Epidermal melanocyte (primary cell): ENCODE results near the gene DGCR2.
"Not testable (repeated sequence)": the region's sequence is repeated elsewhere in the genome, so short reads cannot be mapped to it uniquely, and the experiment has no call there.

Experiments
- DNase-seq: peaks from one replicate; pipeline ENCODE4 v3.0.0; 2011; ENCODE audit warnings: low spot score; ENCODE audit not compliant: insufficient read length

DGCR2 gene

DNA sequence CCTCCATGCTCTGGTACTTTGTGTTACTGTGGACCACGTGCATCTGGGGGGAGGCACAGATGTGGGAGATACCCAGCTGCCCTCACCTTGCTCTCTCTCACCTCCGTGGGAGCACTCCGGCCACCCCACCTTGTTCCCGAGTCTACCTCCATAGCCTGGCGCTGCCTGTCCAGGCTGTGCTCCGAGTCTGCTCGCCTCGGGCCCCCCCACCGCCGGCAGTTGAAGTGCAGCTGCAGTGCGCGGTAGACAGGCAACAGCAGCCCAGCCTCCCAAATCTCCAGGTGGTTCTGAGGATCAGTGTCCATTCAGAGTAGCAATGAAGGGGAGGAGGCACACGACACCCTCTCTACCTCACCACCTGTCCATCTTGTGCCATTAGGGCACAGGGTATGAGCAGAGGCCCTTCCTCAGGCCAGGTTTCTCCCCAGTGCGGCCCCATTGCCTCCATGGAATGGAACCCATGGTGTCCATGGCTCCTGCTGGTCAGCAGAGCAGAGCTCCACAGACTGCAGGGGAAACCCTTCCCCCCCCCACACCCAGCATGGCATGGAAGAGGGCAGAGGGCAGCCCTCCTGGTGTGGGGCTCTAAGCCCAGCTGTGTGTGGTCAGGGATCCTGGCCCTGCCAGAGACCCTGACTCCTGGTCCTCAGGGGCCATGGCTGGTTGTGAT is 89.2 kb downstream of the DGCR2 start:
- DNase-seq: not testable (repeated sequence)

DNA sequence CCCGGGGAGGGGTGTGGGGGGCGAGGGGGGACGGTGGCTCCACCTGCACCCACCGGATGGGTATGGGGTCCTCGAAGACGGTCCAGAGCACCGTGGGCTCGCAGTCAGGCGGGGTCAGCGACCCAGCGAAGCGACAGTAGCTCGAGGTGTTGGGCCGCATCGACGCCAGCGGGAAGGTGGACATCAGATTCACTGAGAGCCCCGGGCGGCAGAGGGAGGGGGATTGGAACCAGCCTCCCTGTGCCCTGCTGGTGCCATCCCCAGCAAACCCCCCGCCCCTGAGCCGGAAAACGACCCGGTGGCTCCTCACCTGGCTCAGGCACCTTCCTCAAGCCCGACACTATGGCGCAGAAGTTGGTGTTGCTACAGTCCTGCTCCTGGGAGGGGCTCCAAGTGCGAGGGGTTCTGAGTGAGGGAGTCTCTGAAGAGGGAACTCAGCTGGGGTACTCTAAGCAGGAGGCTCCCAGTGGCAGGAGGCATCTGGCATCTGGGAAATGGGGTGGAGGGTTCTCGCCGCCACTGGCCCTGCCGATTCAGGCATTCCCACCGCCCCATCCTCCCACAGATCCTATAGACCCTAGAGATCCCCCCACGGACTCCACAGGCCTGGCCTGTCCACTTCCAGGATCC is 89.9 kb downstream of the DGCR2 start:
- not testable (repeated sequence) for DNase-seq

DNA sequence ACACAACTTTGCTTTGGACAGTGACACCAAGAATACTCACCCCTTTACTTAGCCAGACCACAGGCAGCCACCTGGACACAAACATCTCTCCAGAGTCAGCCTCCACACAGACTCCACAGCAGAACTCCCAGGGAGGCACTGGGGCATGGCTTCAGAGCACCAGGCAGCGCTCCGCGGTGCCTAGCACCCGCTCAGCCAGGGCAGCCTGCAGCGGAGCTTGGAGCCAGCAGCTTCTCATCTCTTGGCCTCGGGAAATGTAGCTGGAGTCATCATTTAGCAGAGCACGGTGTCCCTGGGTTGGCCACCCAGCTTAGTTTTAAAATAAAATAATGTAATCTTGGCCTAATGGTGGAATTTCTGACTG is 91.3 kb downstream of the DGCR2 start:
- DNase-seq: not testable (repeated sequence)

DNA sequence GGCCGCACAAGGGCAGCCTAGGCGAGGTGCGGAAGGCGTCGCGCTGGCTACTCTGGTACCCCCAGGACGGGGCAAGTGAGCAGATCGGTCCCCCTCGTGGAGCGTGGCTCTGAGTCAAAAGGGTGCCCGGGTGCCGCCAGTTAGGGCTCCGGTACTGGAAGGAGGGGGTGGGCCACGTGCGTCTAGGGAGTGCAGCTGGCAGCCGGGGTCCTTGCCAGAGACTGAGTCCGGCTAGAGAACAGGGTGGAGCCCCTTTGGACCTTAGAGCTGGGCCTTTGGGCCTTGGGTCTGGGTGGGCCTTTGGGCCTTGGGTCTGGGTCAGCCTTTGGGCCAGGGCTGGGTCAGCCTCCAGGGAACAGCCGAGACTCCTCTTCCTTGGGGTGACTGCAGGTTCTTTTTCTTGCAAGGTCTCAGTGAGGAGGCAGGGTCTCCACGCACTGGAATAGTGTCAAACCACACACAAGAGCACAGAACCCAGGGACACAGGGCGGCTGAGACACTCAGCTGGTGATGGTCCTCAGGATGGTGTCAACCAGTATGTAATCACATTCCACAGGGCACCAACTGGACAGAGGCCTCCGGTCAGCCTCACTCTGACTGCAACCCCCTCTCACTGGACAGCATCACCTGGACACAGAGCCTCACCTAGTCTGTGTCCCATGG is 91.9 kb downstream of the DGCR2 start:
- not testable (repeated sequence) for DNase-seq

DNA sequence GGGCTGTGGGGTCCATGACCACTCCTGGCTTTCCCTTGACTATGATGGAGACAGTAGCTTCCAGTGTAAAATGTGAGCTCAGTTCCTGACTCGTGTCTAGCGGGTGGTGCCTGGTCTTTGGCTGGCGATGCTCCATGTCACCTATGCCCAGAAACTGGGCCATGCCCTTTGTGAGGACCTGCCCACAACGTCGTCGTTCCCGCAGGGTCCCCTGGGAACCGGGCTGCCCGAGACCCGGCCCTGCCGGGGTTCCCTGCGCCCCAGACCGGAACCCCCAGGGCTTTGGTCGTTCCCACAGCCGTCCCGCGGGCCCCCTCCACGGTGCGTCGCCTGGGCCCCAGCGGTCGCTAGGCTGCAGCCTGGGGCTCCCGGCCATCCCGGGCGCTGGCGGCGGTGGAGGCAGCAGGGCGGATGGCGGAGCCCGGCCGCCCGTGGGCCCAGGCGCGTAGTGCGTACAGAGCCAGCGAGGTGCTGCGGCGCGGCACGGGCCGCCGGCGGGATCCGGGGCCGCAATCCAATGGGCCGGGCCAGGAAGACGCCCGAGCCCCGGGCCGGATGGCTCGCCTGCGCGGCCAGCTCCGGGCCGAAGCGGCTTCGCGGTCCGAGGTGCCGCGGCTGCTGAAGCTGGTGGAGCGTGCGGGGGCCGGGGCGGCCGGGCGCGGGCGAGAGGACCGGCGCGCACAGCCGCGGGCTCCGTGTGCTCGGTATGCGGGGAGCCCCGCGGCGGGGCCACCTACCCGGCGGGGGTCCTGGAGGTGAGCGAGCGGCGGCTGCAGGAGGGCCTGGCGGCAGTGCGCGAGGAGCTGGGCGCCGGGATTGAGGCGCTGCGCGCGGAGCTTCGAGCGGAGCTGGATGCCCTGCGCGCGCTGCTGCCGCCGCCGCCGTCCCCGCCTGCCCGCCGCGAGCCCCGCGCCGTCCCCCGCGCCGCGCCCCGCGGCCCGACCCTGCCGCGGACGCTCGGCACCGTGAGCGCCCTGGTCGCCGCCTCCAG is 92.8 kb downstream of the DGCR2 start:
- not testable (repeated sequence) for DNase-seq

DNA sequence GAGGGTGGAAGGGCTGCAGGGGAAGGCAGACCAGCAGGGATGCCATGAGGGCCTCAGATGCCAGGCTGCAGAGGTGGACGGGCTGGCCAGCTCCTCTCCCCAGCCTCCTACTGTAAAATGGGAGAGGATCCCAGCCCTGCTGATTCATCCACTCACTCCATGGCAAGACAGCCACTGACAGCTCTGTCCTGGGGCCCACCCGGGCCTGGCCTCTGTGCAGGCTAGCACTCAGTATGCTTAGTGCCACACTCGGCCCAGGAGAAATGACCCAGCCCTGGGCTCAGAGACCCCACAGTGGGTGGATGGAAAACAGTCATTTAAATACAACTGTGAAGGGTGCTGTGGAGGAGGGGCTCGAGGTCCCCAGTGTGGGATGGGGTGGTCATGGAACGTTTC is 94.2 kb downstream of the DGCR2 start:
- not testable (repeated sequence) for DNase-seq

DNA sequence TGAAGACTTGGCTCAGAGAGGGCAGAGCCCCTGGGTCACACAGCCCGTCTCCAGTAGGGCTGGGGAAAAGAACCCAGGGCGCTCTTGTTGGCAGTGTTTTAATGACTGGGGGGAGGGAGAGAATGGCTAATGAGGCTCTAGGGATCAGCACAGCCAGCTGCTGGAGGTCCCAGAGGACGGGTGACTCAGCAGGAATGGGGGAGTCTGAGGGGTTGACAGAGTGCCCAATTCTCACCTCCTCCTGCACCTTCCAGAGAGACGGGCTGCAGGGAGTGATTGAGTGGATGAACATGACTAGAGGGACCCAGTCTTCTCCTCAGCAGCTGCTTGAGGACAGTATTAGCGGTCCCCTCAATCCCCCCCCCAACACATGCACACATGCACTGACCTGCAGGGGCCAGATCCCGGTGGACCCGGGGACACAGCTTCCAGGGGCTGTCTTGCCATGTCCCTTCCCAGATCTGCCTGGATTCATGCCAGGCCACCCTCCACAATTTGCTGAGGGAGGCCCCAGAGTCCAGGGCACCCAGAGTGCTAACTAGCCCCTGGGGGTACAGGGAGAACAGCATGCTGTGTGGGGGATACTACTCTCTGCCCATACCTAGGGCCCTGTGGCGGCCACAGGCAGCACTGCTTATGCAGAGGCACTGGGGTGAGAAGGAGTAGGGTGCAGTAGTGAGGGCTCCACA is 94.7 kb downstream of the DGCR2 start:
- DNase-seq: not testable (repeated sequence)

DNA sequence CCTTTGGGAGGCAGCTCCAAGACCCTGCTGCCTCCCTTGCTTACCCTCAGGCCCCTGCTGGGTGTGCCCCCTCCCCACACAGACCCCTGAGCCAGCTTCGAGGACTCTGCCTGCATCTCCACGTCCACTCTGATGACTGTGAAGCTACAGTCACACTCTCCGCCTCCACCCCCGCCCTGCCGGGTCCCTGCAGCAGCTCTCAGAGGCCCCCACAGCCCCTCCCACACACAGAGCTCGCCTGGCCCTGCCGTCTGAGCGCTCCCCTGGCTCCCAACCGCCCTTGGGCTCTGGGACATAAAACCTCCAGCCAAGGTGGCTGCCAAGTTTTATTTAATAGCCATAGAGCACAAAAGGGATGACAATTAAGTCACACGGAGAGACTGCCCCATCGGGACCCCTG is 96.1 kb downstream of the DGCR2 start:
- not testable (repeated sequence) for DNase-seq

DNA sequence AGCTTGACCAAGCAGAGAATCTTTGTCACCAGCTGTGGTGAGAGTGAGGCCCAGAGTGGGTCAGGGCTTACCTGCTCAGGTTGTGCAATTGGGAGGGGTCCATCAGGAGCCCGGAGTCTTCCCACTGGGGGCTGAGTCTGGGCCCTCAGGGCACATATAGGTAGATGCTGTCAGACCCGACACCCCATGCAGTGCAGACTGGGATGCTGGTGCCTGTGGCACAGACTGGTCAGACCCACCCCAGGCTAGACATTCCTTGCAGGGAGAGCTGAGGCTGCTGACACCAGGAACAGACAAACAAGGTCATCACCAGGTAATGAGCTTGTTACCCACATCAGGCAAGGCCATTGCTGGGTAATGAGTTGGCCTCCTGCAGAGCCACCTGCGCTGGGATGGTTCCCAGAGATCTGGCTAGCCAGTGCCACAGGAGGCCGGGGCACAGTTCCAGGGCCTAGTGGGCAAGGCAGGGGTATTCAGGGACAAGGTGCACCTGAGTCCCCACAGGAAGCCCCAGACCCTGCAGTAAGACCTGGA is 97.2 kb downstream of the DGCR2 start:
- DNase-seq: not testable (repeated sequence)

DNA sequence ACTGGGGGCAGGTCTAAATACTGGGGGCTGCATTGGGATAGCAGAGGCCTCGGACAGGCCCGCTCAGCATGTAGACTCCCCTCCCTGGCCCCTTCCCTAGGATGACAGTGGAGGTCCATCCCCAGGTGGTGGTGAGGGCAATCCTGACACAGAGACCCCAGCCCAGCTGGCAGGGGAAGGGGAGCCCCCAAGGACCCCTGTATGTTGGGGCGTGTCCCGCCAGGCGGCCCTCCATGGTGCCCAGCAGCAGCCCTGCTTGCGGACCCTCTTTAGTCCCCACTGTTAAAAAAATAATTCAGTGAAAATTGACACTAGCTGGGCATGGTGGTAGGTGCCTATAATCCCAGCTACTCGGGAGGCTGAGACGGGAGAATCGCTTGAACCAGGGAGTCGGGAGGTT is 98.3 kb downstream of the DGCR2 start:
- DNase-seq: not testable (repeated sequence)

DNA sequence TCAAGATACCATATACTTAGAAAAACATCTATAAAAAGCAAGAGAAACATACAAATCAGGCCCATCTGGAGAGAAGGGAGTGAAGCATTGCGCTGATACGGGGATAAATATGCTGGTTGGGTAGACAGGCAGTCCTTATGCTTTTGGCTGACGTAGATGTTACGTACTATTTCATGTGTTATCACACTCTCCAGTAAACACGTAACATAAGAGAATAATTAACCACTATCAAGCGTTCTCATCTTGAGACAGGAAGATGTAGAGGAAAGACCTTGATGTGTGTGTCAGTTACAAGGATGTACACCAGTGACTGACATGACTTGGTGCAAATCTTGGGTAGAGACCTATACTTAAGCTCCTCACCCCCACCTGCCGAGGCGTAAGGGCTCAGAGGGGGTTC is 99.5 kb downstream of the DGCR2 start:
- no peak for DNase-seq

DNA sequence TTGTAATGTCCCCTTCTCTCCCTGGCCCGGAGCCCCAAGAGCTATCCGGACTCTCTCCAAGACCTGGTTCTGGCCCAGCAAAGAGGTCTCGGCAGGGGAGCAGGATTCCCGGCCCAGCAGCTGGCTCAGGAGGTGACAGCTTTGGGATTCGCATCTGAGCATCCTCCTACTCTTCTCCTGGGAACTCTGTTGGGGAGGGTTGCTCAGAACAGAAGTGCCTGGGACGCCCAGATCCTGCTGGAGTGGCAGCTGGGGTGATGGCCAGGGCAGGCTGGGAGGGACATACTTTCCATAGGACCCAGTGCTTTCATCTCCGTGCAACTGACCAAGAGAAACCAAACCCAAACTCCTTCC is 102.6 kb downstream of the DGCR2 start:
- no peak for DNase-seq

DNA sequence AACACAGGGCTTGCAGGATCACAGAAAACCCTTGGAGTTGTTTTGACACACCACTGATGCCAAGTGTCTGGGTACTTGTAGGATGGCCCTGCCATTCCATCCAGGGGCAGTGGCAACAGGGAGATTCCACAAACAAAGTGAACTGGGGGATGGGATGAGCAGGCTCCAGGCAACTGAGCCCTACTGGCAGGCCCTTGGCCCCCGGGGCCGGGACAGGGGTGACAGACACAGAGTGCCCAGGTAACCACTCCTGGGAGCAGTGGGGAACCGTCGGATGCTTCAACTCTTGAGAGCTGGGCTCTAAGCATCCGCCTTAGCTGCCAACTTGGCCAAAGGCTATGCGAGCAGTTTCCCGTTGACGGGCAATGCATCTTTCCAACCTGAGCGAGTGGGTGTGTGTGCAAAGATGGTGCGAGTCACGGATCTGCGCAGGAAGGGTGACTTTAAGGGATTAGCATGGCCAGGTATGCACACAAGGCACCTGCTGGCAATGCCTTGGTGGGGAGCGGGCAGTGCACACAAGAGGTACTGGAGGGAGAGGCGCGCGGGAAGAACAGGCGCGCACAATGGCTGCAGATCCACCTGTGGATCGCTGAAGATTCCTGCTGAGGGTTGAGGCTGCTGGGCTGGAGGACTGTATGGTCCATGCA is 103.1 kb downstream of the DGCR2 start:
- no peak for DNase-seq

DNA sequence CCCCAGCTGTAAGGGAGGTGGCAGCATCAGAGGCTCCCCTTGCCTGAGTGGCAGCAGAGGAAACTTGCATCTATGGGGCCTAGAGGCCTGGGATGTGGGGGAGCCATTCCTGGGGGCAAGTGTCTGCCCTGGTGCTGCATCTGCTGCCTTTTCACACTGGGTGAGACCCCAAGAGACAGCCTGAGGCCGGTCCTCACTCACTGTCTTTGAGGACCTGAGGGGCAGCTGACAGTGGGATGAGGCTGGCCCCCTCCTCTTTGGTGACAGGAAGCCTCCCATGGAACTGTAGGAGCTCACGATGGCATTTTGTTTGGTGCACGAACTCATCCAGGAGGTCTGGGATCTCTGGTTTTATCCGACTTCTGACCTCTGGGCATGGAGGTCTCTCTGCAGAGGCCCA is 104.0 kb downstream of the DGCR2 start:
- no peak for DNase-seq

DNA sequence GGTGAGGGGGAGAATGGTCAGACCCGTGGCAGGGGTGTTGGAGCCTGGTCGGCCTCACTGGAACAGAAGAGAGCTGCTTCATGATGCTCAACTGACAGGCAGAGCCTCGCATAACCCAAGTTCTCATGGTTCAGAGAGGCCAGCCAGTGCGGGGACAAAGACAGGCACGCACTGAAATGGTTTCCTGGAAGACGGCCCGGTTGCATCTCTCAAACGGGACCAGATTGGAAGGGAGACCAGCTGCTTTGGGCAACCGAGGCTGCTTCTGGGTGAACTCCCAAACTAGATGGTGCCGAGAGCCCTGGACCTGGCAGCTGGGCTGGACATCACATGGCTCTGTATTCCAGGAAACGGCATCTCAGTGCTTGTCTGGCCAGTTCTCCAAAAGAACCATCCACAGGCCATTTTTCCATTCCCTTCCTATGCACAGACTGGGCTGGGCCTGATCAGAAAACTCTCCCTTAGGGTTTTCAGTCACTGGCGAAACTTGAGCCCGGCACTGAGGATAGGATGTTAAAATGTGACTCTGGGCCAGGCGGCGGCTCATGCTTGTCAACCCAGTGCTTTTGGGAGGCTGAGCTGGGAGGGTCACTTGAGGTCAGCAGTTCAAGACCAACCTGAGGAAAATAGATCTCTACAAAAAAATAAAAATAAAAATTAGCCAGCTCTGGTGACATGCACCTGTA is 106.0 kb downstream of the DGCR2 start:
- no peak for DNase-seq

DNA sequence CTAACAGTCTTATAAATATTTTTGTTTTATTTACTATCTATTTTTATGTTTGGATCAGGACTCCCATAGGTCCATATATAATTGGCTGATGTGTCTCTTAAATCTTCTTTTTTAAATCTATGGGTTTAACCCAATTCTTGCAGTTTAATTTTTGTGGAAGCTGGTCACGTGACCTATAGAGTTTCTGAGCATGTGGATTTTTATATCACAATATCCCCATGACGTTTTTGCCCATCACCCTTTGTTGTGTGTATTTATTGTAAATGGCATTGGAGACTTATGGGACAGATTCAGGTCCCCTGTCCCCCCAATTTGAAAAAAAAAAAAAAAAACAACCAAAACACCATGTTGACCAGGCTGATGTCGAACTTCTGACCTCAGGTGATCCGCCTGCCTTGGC is 107.3 kb downstream of the DGCR2 start:
- DNase-seq: no peak

DNA sequence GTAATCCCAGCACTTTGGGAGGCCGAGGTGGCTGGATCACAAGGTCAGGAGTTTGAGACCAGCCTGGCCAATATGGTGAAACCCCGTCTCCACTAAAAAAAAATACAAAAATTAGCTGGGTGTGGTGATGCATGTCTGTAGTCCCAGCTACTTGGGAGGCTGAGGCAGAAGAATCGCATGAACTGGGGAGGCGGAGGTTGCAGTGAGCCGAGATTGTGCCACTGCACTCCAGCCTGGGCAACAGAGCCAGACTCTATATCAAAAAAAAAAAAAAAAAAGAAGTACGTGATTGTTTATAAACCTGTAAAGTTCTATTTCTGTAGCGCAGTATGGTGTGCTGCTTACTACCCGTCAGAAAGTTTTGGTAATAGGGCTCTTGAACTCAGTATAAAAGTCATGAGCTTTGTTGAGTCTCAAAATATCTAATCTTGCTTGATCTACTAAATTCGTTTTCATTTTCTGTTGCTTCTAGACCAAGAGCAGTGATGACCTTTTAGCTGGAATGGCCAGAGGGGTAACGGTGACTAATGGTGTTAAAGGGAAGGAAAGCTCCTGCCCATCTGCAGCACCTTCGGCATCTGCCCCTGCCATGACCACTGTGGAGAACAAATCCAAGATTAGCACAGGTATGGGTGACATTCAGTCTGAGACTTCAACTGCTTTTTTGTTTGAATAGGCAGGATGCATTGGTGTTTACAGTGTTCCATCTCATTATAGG is 108.2 kb downstream of the DGCR2 start:
- not testable (repeated sequence) for DNase-seq

DNA sequence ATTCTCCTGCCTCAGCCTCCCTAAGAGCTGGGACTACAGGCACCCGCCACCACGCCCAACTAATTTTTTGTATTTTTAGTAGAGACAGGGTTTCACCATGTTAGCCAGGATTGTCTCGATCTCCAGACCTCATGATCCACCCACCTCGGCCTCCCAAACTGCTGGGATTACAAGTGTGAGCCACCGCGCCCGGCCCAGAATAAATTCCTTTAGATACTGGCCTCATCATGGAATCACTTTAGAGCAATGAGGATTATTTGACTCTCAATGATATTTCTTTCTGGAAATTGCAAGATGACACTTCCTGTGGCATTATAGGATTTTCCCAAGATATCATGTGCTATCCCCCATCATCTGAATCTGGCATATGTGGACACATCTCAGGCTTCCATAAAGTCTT is 108.8 kb downstream of the DGCR2 start:
- not testable (repeated sequence) for DNase-seq
